GM19395 (cell line): Measurements from ENCODE around the gene RBM27.
"Not testable (repeated sequence)": the region's sequence is repeated elsewhere in the genome, so short reads cannot be mapped to it uniquely, and the experiment has no call there.

Source experiments
- ATAC-seq: cut with Tn5 transposase; IDR thresholded peaks from one replicate; pipeline ENCODE4 v1.9.1; 2021; ENCODE audit warnings: mild to moderate bottlenecking, moderate library complexity; ENCODE audit not compliant: unreplicated experiment

Gene RBM27

GRCh38 chr5:146203011-146203871 lies at the start of gene RBM27:
RBM27 (plus strand) TSS chr5:146203605; CDS start chr5:146203766, 161 bp downstream.
- ATAC-seq: peak; percentile 100

- no peak for ATAC-seq
These were observed 45.1 kb upstream of the RBM27 start for GRCh38 chr5:146158255-146158654.

- ATAC-seq: no peak
These were observed 39.0 kb upstream of the RBM27 start for GRCh38 chr5:146164382-146164781.

- no peak for ATAC-seq
These were observed 37.9 kb upstream of the RBM27 start for GRCh38 chr5:146165460-146165859.

GRCh38 chr5:146165903-146166302 lies 37.5 kb upstream of the RBM27 start:
- no peak for ATAC-seq

- no peak for ATAC-seq
These were observed 34.3 kb upstream of the RBM27 start for GRCh38 chr5:146169076-146169475.

GRCh38 chr5:146173049-146173448 lies 30.4 kb upstream of the RBM27 start:
- peak; percentile 86 for ATAC-seq

- peak; percentile 95 for ATAC-seq
These were observed 29.8 kb upstream of the RBM27 start for GRCh38 chr5:146173597-146173996.

GRCh38 chr5:146176805-146177204 lies 26.6 kb upstream of the RBM27 start:
- ATAC-seq: no peak

- no peak for ATAC-seq
These were observed 23.7 kb upstream of the RBM27 start for GRCh38 chr5:146179696-146180095.

GRCh38 chr5:146183403-146183802 lies 20.0 kb upstream of the RBM27 start:
- ATAC-seq: not testable (repeated sequence)

GRCh38 chr5:146185161-146185560 lies 18.2 kb upstream of the RBM27 start:
- ATAC-seq: no peak

GRCh38 chr5:146188358-146188757 lies 15.0 kb upstream of the RBM27 start:
- ATAC-seq: no peak

GRCh38 chr5:146192571-146193043 lies 10.8 kb upstream of the RBM27 start:
- no peak for ATAC-seq

- ATAC-seq: no peak
These were observed 10.1 kb upstream of the RBM27 start for GRCh38 chr5:146193285-146193684.

GRCh38 chr5:146194997-146195396 lies 8.4 kb upstream of the RBM27 start:
- not testable (repeated sequence) for ATAC-seq

GRCh38 chr5:146196459-146197048 lies 6.9 kb upstream of the RBM27 start:
- ATAC-seq: no peak

- ATAC-seq: no peak
These were observed 4.1 kb upstream of the RBM27 start for GRCh38 chr5:146199176-146199815.

GRCh38 chr5:146201795-146202194 lies 1.6 kb upstream of the RBM27 start:
- not testable (repeated sequence) for ATAC-seq

- peak; percentile 4 for ATAC-seq
These were observed 427 bp downstream of the RBM27 start for GRCh38 chr5:146203872-146204192.

GRCh38 chr5:146205499-146206202 lies 2.2 kb downstream of the RBM27 start:
- no peak for ATAC-seq
